GM12878 (cell line): Measurements from ENCODE around the gene CAMKK1. TPM values are rescaled to one million over a fixed set of nuclear protein-coding genes. Genes with fewer than 3 reads are reported as not detected.

Experiments
- ATAC-seq: fragments of 200-7000 bp; cut with Tn5 transposase; 3 replicates; pipeline ENCODE4 v1.9.1; 2020; ENCODE audit warnings: mild to moderate bottlenecking, moderate library complexity
- BruUV-seq: library from RNA; stranded (reverse); fragments of 400-500 nt; replicated peaks from 2 replicates; lab custom pipeline; 2021; lab: Mats Ljungman, UMichigan
- CTCF ChIA-PET: fragments of 300-600 bp; sonication (Branson Sonifier 250); formaldehyde crosslinking; extraction: SDS; loops from one replicate; lab custom pipeline; 2021; ENCODE audit warnings: inconsistent platforms; lab: Yijun Ruan, JAX
- POLR2A ChIA-PET: fragments of 350-600 bp; formaldehyde crosslinking; extraction: SDS; loops from one replicate; lab custom pipeline; 2021; ENCODE audit warnings: inconsistent platforms; lab: Charles Lee
- RAD21 ChIA-PET: fragments of 300-600 bp; sonication (Branson Sonifier 250); formaldehyde crosslinking; loops from one replicate; lab custom pipeline; 2023; ENCODE audit warnings: antibody characterized with exemption; ENCODE audit not compliant: unreplicated experiment; lab: Charles Lee
- SMC1A ChIA-PET: fragments of 300-600 bp; sonication (Branson Sonifier 250); formaldehyde crosslinking; loops from one replicate; lab custom pipeline; 2023; ENCODE audit not compliant: unreplicated experiment, uncharacterized antibody; lab: Charles Lee
- DNase-seq: peaks from one replicate; pipeline ENCODE4 v3.0.0-alpha.2; 2011; ENCODE audit warnings: low read depth, low spot score
- FAIRE-seq: peaks from 3 replicates; lab custom pipeline; 2011; peaks lifted over from hg19 to GRCh38; lab: Jason Lieb, UNC
- H2AFZ ChIP-seq: 2 replicates; pipeline ENCODE4 v1.6.0; 2011; ENCODE audit warnings: low read depth, low read length, control low read depth; ENCODE audit not compliant: control insufficient read depth
- H3K27ac ChIP-seq: 2 replicates; pipeline ENCODE4 v1.5.1; 2011; ENCODE audit warnings: control low read depth; ENCODE audit not compliant: control insufficient read depth, insufficient read depth
- H3K27me3 ChIP-seq, 2 experiments: replicated peaks in 1 of 2; 2 replicates each; pipeline versions ENCODE4 v1.6.0 to v1.6.1; 2011; ENCODE audit warnings: low read length in 1 of 2; ENCODE audit not compliant: control insufficient read depth in 2 of 2, insufficient read depth in 2 of 2
- H3K36me3 ChIP-seq, 2 experiments: 2 replicates each; pipeline ENCODE4 v1.5.1; 2011; ENCODE audit warnings: low read length in 1 of 2; ENCODE audit not compliant: control insufficient read depth in 2 of 2, insufficient read depth in 2 of 2
- H3K4me1 ChIP-seq: 2 replicates; pipeline ENCODE4 v1.6.1; 2011; ENCODE audit warnings: mild to moderate bottlenecking, low read length, moderate library complexity, mixed read lengths; ENCODE audit not compliant: control insufficient read depth, insufficient read depth
- H3K4me2 ChIP-seq: 2 replicates; pipeline ENCODE4 v1.6.0; 2011; ENCODE audit warnings: control low read depth; ENCODE audit not compliant: control insufficient read depth, insufficient read depth
- H3K4me3 ChIP-seq: fragments of 200-600 bp; sonication (generic); 2 replicates; pipeline ENCODE4 v1.5.1; 2016
- H3K79me2 ChIP-seq: 2 replicates; pipeline ENCODE4 v1.6.0; 2011; ENCODE audit warnings: low read length; ENCODE audit not compliant: control insufficient read depth, insufficient read depth
- H3K9ac ChIP-seq: 2 replicates; pipeline ENCODE4 v1.8.0; 2011; ENCODE audit warnings: low read length, control low read depth, mixed read lengths; ENCODE audit not compliant: control insufficient read depth, insufficient read depth
- H3K9me3 ChIP-seq: replicated peaks from 3 replicates; pipeline ENCODE4 v1.5.1; 2011; ENCODE audit warnings: mild to moderate bottlenecking, low read length; ENCODE audit not compliant: control insufficient read depth, insufficient read depth
- H4K20me1 ChIP-seq: 2 replicates; pipeline ENCODE4 v1.6.0; 2011; ENCODE audit not compliant: control insufficient read depth, insufficient read depth
- BCL11A ChIP-seq: IDR thresholded peaks from 2 replicates; pipeline ENCODE4 v1.6.1; 2011; ENCODE audit warnings: low read depth, low read length
- CEBPB ChIP-seq, 2 experiments: fragments of 150-350 bp in 1 of 2; IDR thresholded peaks; 2 replicates each; pipeline ENCODE4 v1.6.1; 2012 to 2014; ENCODE audit warnings: low read depth in 2 of 2, low read length in 2 of 2, borderline replicate concordance in 1 of 2, inconsistent platforms in 1 of 2
- FOS ChIP-seq: IDR thresholded peaks from 3 replicates; pipeline ENCODE4 v1.6.1; 2011; ENCODE audit warnings: borderline replicate concordance; ENCODE audit not compliant: insufficient read length; ENCODE audit errors: extremely low read depth
- IKZF1 ChIP-seq: fragments of 450-650 bp; conservative IDR thresholded peaks from 2 replicates; pipeline ENCODE4 v1.6.1; 2017; ENCODE audit warnings: antibody characterized with exemption, mild to moderate bottlenecking
- MXI1 ChIP-seq: fragments of 150-350 bp; IDR thresholded peaks from 2 replicates; pipeline ENCODE4 v1.6.1; 2011; ENCODE audit warnings: low read depth, mild to moderate bottlenecking, inconsistent platforms, low read length, improper control_type of control experiment
- RB1 ChIP-seq: fragments of 450-650 bp; formaldehyde crosslinking; IDR thresholded peaks from 2 replicates; pipeline ENCODE4 v1.6.1; 2017; ENCODE audit warnings: mild to moderate bottlenecking, borderline replicate concordance
- RBBP5 ChIP-seq: fragments of 200-600 bp; sonication (generic); conservative IDR thresholded peaks from 2 replicates; pipeline ENCODE4 v1.6.1; 2016
- STAT3 ChIP-seq: IDR thresholded peaks from 2 replicates; pipeline ENCODE4 v1.6.1; 2011; ENCODE audit warnings: low read depth, low read length, improper control_type of control experiment
- ZBED1 ChIP-seq: IDR thresholded peaks from 2 replicates; pipeline ENCODE4 v1.6.1; 2016; ENCODE audit warnings: borderline replicate concordance
- ZNF622 ChIP-seq: fragments of 450-650 bp; IDR thresholded peaks from 2 replicates; pipeline ENCODE4 v1.6.1; 2017; ENCODE audit warnings: mild to moderate bottlenecking, inconsistent platforms
- WGBS: methylation state at CpG from one replicate; pipeline ENCODE4 v1.1.6; 2016; ENCODE audit warnings: low lambda C conversion rate; ENCODE audit not compliant: insufficient replicate concordance, insufficient coverage; ENCODE audit errors: missing lambda C conversion rate; 5-methylcytosine and 5-hydroxymethylcytosine counted together
- in situ Hi-C: fragments of 300-500 bp; cut with MboI; formaldehyde crosslinking; loops from 9 replicates; pipeline ENCODE4 v1.14.3; 2018; ENCODE audit warnings: mixed read lengths
- intact Hi-C: fragments of 100-400 bp; cut with micrococcal nuclease; formaldehyde crosslinking; loops from one replicate; pipeline ENCODE4 v1.14.2; 2022; ENCODE audit not compliant: unreplicated experiment
- polyA plus RNA-seq, 11 experiments: library from polyadenylated mRNA; depleted of rRNA in 4 of 11; unstranded in 6 of 11; stranded (reverse) in 5 of 11; fragments of >200 nt; fragmentation: Nextera tagmentation in 4 of 11; fragmentation: Illumina TruSeq in 1 of 11; extraction: Ambion mirVana in 4 of 11; extraction: Trizol in 1 of 11; gene quantifications; 1 replicate in 1 of 11; 2 replicates in 10 of 11; pipeline versions ENCODE4 v1.2.1 to v1.2.3, GENCODE V29; 2011 to 2016; ENCODE audit warnings: inconsistent platforms in 2 of 11, missing spikeins in 2 of 11, low read depth in 1 of 11
- total RNA-seq, 4 experiments: library from RNA; depleted of rRNA in 3 of 4; stranded (reverse); fragments of >200 nt in 3 of 4; fragmentation: Illumina TruSeq in 1 of 4; extraction: Trizol in 1 of 4; gene quantifications; 2 replicates each; pipeline versions ENCODE4 v1.2.1 to v1.2.3, GENCODE V29; 2013 to 2021
- TF ChIP-seq, protein P1 (sequence below): fragments of 450-650 bp; IDR thresholded peaks from 2 replicates; pipeline ENCODE4 v1.6.1; 2016; ENCODE audit warnings: mild to moderate bottlenecking, moderate library complexity, borderline replicate concordance
- TF ChIP-seq, protein P2 (sequence below): fragments of 450-650 bp; IDR thresholded peaks from 2 replicates; pipeline ENCODE4 v1.6.1; 2014; ENCODE audit warnings: mild to moderate bottlenecking
- TF ChIP-seq, protein P3 (sequence below): IDR thresholded peaks from 2 replicates; pipeline ENCODE4 v1.6.1; 2012; ENCODE audit warnings: improper control_type of control experiment, low read depth, low read length; ENCODE audit not compliant: insufficient replicate concordance

The CAMKK1 gene
- total and polyA plus RNA-seq, 10 of the 15 experiments (the other 5 are each of a cell fraction or from before 2014, with no cell fraction given), result 0.06 to 0.84 (median 0.37) TPM

DNA sequence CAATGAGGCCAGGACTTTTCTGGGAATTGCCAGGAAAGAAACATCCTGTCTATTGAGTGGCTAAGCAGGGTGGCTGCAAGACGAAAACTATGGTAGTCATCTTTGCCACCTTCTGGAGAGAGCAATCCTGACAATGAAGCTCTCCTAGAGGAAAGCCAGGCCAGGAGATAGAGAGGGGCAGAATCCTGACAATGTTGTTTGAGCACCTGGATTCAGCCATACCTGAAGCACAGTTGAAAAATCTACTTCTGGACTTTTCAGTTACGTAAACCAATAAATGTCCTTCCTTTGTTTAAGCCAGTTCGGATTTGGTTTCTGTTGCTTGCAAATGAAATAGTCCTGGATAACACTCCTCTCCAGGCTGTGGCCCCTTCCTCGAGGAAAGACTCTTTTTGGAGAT is 14.0 kb upstream of the CAMKK1 start:
- H3K27me3 ChIP-seq, result no peaks in the 10 kb centered on the region; a peak in 1 of 4 replicates
- no peaks in the 10 kb centered on the region for H3K79me2 ChIP-seq
- no peak overlapping the region for H3K27ac ChIP-seq
- FAIRE-seq (no peak), ATAC-seq (no peak), DNase-seq (no peak)
- ChIA-PET POLR2A (interaction anchor here (1.0 kb wide), 1 partner anchor 10 kb away, joined by 4 read pairs; the partner anchor contains the start of gene P2RX1), CTCF (interaction anchor here (0.7 to 1.4 kb wide), 6 partner anchors 13 to 169 kb away, joined by 3 to 8 read pairs (median 5); no protein-coding TSS in a partner anchor), RAD21 (interaction anchor here (1.1 kb wide), 1 partner anchor 64 kb away, joined by 3 read pairs; no protein-coding TSS in a partner anchor), SMC1A (no interaction called here)
- 27% methylated on average over 4 of the region's 4 CpGs for WGBS
- H3K4me3 ChIP-seq, result no peak overlapping the region
- BruUV-seq, result no TSS peak
- no peaks in the 10 kb centered on the region; the same call in 2 of the 3 replicates for H3K9me3 ChIP-seq
- no peaks in the 10 kb centered on the region for H3K36me3 ChIP-seq
- peaks cover 18% of the 10 kb centered on the region for H3K4me1 ChIP-seq
- H2AFZ ChIP-seq, result no peak overlapping the region
- H3K4me2 ChIP-seq, result no peak overlapping the region
- no peaks in the 10 kb centered on the region for H4K20me1 ChIP-seq
- no peak overlapping the region for H3K9ac ChIP-seq
- in situ Hi-C loops (no loop called here), intact Hi-C loops (no loop called here)
- TF ChIP-seq MXI1 (no peak), ZBED1 (no peak), STAT3 (no peak), ZNF622 (no peak), IKZF1 (no peak), CEBPB (IDR thresholded peaks at IDR 0.05; ENCODE audit: borderline replicate concordance in 1 of 2, low read depth in 2 of 2, low read length in 2 of 2) (no peak), FOS (no peak), BCL11A (no peak), RB1 (no peak), RBBP5 (no peak)
- TF ChIP-seq, protein P1, sequence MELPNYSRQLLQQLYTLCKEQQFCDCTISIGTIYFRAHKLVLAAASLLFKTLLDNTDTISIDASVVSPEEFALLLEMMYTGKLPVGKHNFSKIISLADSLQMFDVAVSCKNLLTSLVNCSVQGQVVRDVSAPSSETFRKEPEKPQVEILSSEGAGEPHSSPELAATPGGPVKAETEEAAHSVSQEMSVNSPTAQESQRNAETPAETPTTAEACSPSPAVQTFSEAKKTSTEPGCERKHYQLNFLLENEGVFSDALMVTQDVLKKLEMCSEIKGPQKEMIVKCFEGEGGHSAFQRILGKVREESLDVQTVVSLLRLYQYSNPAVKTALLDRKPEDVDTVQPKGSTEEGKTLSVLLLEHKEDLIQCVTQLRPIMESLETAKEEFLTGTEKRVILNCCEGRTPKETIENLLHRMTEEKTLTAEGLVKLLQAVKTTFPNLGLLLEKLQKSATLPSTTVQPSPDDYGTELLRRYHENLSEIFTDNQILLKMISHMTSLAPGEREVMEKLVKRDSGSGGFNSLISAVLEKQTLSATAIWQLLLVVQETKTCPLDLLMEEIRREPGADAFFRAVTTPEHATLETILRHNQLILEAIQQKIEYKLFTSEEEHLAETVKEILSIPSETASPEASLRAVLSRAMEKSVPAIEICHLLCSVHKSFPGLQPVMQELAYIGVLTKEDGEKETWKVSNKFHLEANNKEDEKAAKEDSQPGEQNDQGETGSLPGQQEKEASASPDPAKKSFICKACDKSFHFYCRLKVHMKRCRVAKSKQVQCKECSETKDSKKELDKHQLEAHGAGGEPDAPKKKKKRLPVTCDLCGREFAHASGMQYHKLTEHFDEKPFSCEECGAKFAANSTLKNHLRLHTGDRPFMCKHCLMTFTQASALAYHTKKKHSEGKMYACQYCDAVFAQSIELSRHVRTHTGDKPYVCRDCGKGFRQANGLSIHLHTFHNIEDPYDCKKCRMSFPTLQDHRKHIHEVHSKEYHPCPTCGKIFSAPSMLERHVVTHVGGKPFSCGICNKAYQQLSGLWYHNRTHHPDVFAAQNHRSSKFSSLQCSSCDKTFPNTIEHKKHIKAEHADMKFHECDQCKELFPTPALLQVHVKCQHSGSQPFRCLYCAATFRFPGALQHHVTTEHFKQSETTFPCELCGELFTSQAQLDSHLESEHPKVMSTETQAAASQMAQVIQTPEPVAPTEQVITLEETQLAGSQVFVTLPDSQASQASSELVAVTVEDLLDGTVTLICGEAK, result no peak
- TF ChIP-seq, protein P2, sequence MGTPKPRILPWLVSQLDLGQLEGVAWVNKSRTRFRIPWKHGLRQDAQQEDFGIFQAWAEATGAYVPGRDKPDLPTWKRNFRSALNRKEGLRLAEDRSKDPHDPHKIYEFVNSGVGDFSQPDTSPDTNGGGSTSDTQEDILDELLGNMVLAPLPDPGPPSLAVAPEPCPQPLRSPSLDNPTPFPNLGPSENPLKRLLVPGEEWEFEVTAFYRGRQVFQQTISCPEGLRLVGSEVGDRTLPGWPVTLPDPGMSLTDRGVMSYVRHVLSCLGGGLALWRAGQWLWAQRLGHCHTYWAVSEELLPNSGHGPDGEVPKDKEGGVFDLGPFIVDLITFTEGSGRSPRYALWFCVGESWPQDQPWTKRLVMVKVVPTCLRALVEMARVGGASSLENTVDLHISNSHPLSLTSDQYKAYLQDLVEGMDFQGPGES, result no peak
- TF ChIP-seq, protein P3, sequence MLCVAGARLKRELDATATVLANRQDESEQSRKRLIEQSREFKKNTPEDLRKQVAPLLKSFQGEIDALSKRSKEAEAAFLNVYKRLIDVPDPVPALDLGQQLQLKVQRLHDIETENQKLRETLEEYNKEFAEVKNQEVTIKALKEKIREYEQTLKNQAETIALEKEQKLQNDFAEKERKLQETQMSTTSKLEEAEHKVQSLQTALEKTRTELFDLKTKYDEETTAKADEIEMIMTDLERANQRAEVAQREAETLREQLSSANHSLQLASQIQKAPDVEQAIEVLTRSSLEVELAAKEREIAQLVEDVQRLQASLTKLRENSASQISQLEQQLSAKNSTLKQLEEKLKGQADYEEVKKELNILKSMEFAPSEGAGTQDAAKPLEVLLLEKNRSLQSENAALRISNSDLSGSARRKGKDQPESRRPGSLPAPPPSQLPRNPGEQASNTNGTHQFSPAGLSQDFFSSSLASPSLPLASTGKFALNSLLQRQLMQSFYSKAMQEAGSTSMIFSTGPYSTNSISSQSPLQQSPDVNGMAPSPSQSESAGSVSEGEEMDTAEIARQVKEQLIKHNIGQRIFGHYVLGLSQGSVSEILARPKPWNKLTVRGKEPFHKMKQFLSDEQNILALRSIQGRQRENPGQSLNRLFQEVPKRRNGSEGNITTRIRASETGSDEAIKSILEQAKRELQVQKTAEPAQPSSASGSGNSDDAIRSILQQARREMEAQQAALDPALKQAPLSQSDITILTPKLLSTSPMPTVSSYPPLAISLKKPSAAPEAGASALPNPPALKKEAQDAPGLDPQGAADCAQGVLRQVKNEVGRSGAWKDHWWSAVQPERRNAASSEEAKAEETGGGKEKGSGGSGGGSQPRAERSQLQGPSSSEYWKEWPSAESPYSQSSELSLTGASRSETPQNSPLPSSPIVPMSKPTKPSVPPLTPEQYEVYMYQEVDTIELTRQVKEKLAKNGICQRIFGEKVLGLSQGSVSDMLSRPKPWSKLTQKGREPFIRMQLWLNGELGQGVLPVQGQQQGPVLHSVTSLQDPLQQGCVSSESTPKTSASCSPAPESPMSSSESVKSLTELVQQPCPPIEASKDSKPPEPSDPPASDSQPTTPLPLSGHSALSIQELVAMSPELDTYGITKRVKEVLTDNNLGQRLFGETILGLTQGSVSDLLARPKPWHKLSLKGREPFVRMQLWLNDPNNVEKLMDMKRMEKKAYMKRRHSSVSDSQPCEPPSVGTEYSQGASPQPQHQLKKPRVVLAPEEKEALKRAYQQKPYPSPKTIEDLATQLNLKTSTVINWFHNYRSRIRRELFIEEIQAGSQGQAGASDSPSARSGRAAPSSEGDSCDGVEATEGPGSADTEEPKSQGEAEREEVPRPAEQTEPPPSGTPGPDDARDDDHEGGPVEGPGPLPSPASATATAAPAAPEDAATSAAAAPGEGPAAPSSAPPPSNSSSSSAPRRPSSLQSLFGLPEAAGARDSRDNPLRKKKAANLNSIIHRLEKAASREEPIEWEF, result no peak
